ENCODE measurements around the gene PLK2. TPM values are rescaled to one million over a fixed set of nuclear protein-coding genes. Genes with fewer than 3 reads are reported as not detected.

PLK2 gene
- total RNA-seq, 4 donors from 2014 or later: 5.6 to 21.9 (median 10.6) TPM

GRCh38 chr5:58493141-58493540 lies 33.3 kb upstream of the PLK2 start:
- ATAC-seq (no peak), DNase-seq (no peak)
- H3K27me3 ChIP-seq: no peaks in the 10 kb centered on the region
- H3K4me1 ChIP-seq: no peaks in the 10 kb centered on the region
- no peaks in the 10 kb centered on the region for H3K36me3 ChIP-seq
- in situ Hi-C loops (cut with MboI; ENCODE audit: low sequenced_read_pairs in 4 of 4) (no loop called here), intact Hi-C loops (cut with DNase I; ENCODE audit: low total_unique reads) (no loop called here)
- no peak overlapping the region for H3K27ac ChIP-seq
- no peaks in the 10 kb centered on the region for H3K9me3 ChIP-seq
- TF ChIP-seq CTCF (IDR thresholded peaks at IDR 0.05 in 4 of 5, conservative IDR thresholded peaks at IDR 0.05 in 1 of 5) (no peak), POLR2A (IDR thresholded peaks at IDR 0.05) (no peak)
- H3K4me3 ChIP-seq: no peak overlapping the region

DNA sequence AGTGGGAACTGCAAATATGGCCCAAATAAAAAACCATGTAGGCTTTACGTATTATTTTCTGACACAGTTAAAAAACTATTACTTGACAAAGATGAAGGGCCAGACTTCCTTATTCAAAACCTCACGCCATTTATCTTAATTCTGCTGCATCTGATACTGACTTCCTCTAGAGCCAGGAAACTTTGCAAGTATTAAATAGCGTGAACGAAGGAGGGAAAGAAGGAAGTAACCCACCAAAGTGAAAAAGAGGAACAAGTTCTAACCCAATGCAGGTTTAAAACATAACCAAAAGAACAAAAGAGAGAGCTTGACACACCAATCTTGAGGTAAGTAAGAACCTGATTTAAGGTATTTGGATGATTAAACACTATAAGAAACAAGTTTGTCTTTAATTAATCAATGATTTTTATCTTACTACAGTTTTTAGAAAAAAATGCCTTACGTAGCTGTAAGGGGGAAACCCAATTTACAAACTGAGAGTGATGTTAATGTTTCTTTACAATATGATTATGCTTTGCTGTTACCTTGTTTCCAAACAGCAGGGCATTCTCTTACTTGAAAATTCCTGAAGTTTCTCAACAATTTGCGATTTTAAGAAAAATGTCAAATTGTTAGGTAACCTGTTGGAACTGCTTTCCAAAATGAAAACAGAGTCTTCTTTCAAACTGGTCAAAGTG lies 31.5 kb upstream of the PLK2 start, which contains the start of gene GAPT:
Gene GAPT, plus strand, starts transcription at position 220 of the 677 bp plus-strand sequence. CDS start 3,102 bp downstream, outside the sequence.
- peaks cover 0 to 6% (median 0%) of the 10 kb centered on the region in 3 donors for H3K27me3 ChIP-seq
- ATAC-seq: no peak
- TF ChIP-seq POLR2A (IDR thresholded peaks at IDR 0.05): no peak
- TF ChIP-seq CTCF (IDR thresholded peaks at IDR 0.05 in 4 of 5, conservative IDR thresholded peaks at IDR 0.05 in 1 of 5): no peak
- H3K4me1 ChIP-seq: no peaks in the 10 kb centered on the region
- H3K27ac ChIP-seq: no peak within 1 kb of the TSS
- no peaks in the 10 kb centered on the region for H3K36me3 ChIP-seq
- DNase-seq: no peak
- no peaks in the 10 kb centered on the region for H3K9me3 ChIP-seq
- in situ Hi-C loops (cut with MboI; ENCODE audit: low sequenced_read_pairs in 4 of 4) (no loop called here), intact Hi-C loops (cut with DNase I; ENCODE audit: low total_unique reads) (no loop called here)
- no peak within 1 kb of the TSS for H3K4me3 ChIP-seq

- DNase-seq (no peak), ATAC-seq (no peak)
- Histone ChIP-seq H3K4me3 (no peak overlapping the region), H3K27ac (no peak overlapping the region), H3K9me3 (no peaks in the 10 kb centered on the region), H3K27me3 (peaks cover 0 to 6% (median 2%) of the 10 kb centered on the region in 3 donors), H3K36me3 (no peaks in the 10 kb centered on the region), H3K4me1 (no peaks in the 10 kb centered on the region)
- in situ Hi-C loops (cut with MboI; ENCODE audit: low sequenced_read_pairs in 4 of 4): no loop called here
- TF ChIP-seq CTCF (IDR thresholded peaks at IDR 0.05 in 4 of 5, conservative IDR thresholded peaks at IDR 0.05 in 1 of 5) (no peak), POLR2A (IDR thresholded peaks at IDR 0.05) (no peak)
- intact Hi-C loops (cut with DNase I; ENCODE audit: low total_unique reads): no loop called here
Observed at GRCh38 chr5:58490402-58491050, 30.6 kb upstream of the PLK2 start.

GRCh38 chr5:58486290-58486689 lies 26.4 kb upstream of the PLK2 start:
- no peaks in the 10 kb centered on the region for H3K4me1 ChIP-seq
- no peak overlapping the region for H3K27ac ChIP-seq
- DNase-seq (no peak), ATAC-seq (no peak)
- no peaks in the 10 kb centered on the region for H3K36me3 ChIP-seq
- no peak for TF ChIP-seq POLR2A (IDR thresholded peaks at IDR 0.05)
- TF ChIP-seq CTCF (IDR thresholded peaks at IDR 0.05 in 4 of 5, conservative IDR thresholded peaks at IDR 0.05 in 1 of 5): no peak
- no peak overlapping the region for H3K4me3 ChIP-seq
- peaks cover 0 to 6% (median 4%) of the 10 kb centered on the region in 3 donors for H3K27me3 ChIP-seq
- intact Hi-C loops (cut with DNase I; ENCODE audit: low total_unique reads): no loop called here
- in situ Hi-C loops (cut with MboI; ENCODE audit: low sequenced_read_pairs in 4 of 4): no loop called here
- no peaks in the 10 kb centered on the region for H3K9me3 ChIP-seq
